WTC11 (cell line): ENCODE data around the gene SMIM12. TPM values are rescaled to one million over a fixed set of nuclear protein-coding genes. Genes with fewer than 3 reads are reported as not detected.

Experiments used
- CREB1 ChIP-seq: sonication (generic); formaldehyde crosslinking; IDR thresholded peaks from 2 replicates; pipeline ENCODE4 v1.8.0; 2023; ENCODE audit warnings: mild to moderate bottlenecking, missing genetic modification reagents
- IRF2 ChIP-seq: sonication (generic); formaldehyde crosslinking; IDR thresholded peaks from 2 replicates; pipeline ENCODE4 v1.8.0; 2022; ENCODE audit warnings: low read depth, missing genetic modification reagents, borderline replicate concordance
- JUN ChIP-seq: sonication (generic); formaldehyde crosslinking; IDR thresholded peaks from 2 replicates; pipeline ENCODE4 v1.8.0; 2023; ENCODE audit warnings: mild to moderate bottlenecking, missing genetic modification reagents
- MXD4 ChIP-seq: fragments of 250-450 bp; sonication (Bioruptor Pico); IDR thresholded peaks from 2 replicates; pipeline ENCODE4 v1.8.0; 2021; ENCODE audit warnings: mild to moderate bottlenecking, moderate library complexity, borderline replicate concordance
- NFATC4 ChIP-seq: fragments of 250-450 bp; sonication (Bioruptor Pico); IDR thresholded peaks from 2 replicates; pipeline ENCODE4 v1.9.0; 2021; ENCODE audit warnings: mild to moderate bottlenecking
- NR1H2 ChIP-seq: sonication (generic); formaldehyde crosslinking; IDR thresholded peaks from 2 replicates; pipeline ENCODE4 v1.9.0; 2021; ENCODE audit warnings: mild to moderate bottlenecking, moderate library complexity, missing genetic modification reagents
- OVOL2 ChIP-seq: fragments of 250-450 bp; sonication (Bioruptor Pico); IDR thresholded peaks from 2 replicates; pipeline ENCODE4 v1.9.0; 2021; ENCODE audit warnings: mild to moderate bottlenecking, borderline replicate concordance
- RELA ChIP-seq: sonication (generic); formaldehyde crosslinking; IDR thresholded peaks from 2 replicates; pipeline ENCODE4 v1.8.1; 2022; ENCODE audit warnings: missing genetic modification reagents, mild to moderate bottlenecking, borderline replicate concordance
- SP1 ChIP-seq: sonication (generic); formaldehyde crosslinking; conservative IDR thresholded peaks from 2 replicates; pipeline ENCODE4 v1.8.1; 2022; ENCODE audit warnings: missing genetic modification reagents
- TCF7 ChIP-seq: sonication (generic); formaldehyde crosslinking; IDR thresholded peaks from 2 replicates; pipeline ENCODE4 v1.8.0; 2022; ENCODE audit warnings: mild to moderate bottlenecking, low read depth, missing genetic modification reagents, moderate library complexity
- TEAD1 ChIP-seq: sonication (generic); formaldehyde crosslinking; IDR thresholded peaks from 2 replicates; pipeline ENCODE4 v1.8.0; 2022; ENCODE audit warnings: mild to moderate bottlenecking, missing genetic modification reagents
- TEAD4 ChIP-seq: sonication (generic); formaldehyde crosslinking; IDR thresholded peaks from 2 replicates; pipeline ENCODE4 v1.8.0; 2022; ENCODE audit warnings: mild to moderate bottlenecking, missing genetic modification reagents
- ZNF138 ChIP-seq: sonication (generic); formaldehyde crosslinking; conservative IDR thresholded peaks from 2 replicates; pipeline ENCODE4 v1.8.1; 2022; ENCODE audit warnings: mild to moderate bottlenecking, moderate library complexity, missing genetic modification reagents
- ZNF263 ChIP-seq: sonication (generic); formaldehyde crosslinking; IDR thresholded peaks from 2 replicates; pipeline ENCODE4 v1.8.1; 2022; ENCODE audit warnings: low read depth, mild to moderate bottlenecking, moderate library complexity, missing genetic modification reagents
- ZNF671 ChIP-seq: fragments of 250-450 bp; sonication (Bioruptor Pico); IDR thresholded peaks from 2 replicates; pipeline ENCODE4 v1.8.0; 2021; ENCODE audit warnings: mild to moderate bottlenecking
- total RNA-seq: library from RNA; stranded (reverse); gene quantifications from 3 replicates; pipeline ENCODE4 v1.2.3, GENCODE V29; 2021
- TF ChIP-seq, protein P1 (sequence below): fragments of 250-450 bp; sonication (Bioruptor Pico); IDR thresholded peaks from 2 replicates; pipeline ENCODE4 v1.9.0; 2021; ENCODE audit warnings: mild to moderate bottlenecking
- TF ChIP-seq, protein P2 (sequence below): fragments of 200-600 bp; IDR thresholded peaks from 2 replicates; pipeline ENCODE4 v1.8.0; 2022; ENCODE audit warnings: antibody characterized with exemption
- TF ChIP-seq, protein P3 (sequence below): sonication (generic); formaldehyde crosslinking; IDR thresholded peaks from 2 replicates; pipeline ENCODE4 v1.8.0; 2022; ENCODE audit warnings: mild to moderate bottlenecking, missing genetic modification reagents
- TF ChIP-seq, protein P4 (sequence below): fragments of 250-450 bp; sonication (Bioruptor Pico); conservative IDR thresholded peaks from 2 replicates; pipeline ENCODE4 v1.9.0; 2021; ENCODE audit warnings: mild to moderate bottlenecking
- TF ChIP-seq, protein P5 (sequence below): fragments of 250-450 bp; sonication (Bioruptor Pico); IDR thresholded peaks from 2 replicates; pipeline ENCODE4 v1.9.0; 2021; ENCODE audit warnings: moderate library complexity, mild to moderate bottlenecking, inconsistent platforms, borderline replicate concordance
- TF ChIP-seq, protein P6 (sequence below): sonication (generic); formaldehyde crosslinking; IDR thresholded peaks from 2 replicates; pipeline ENCODE4 v1.8.1; 2022; ENCODE audit warnings: low read depth, mild to moderate bottlenecking, moderate library complexity, missing genetic modification reagents, borderline replicate concordance
- TF ChIP-seq, protein P7 (sequence below): sonication (generic); formaldehyde crosslinking; IDR thresholded peaks from 2 replicates; pipeline ENCODE4 v1.8.0; 2022; ENCODE audit warnings: mild to moderate bottlenecking, missing genetic modification reagents
- TF ChIP-seq, protein P8 (sequence below): sonication (generic); formaldehyde crosslinking; IDR thresholded peaks from 2 replicates; pipeline ENCODE4 v1.8.1; 2023; ENCODE audit warnings: mild to moderate bottlenecking, moderate library complexity, missing genetic modification reagents
- TF ChIP-seq, protein P9 (sequence below): fragments of 250-450 bp; sonication (Bioruptor Pico); IDR thresholded peaks from 2 replicates; pipeline ENCODE4 v1.9.0; 2021; ENCODE audit warnings: mild to moderate bottlenecking, borderline replicate concordance

Gene SMIM12
- total RNA-seq, 1 experiment from 2014 or later, result 34.6 TPM

DNA sequence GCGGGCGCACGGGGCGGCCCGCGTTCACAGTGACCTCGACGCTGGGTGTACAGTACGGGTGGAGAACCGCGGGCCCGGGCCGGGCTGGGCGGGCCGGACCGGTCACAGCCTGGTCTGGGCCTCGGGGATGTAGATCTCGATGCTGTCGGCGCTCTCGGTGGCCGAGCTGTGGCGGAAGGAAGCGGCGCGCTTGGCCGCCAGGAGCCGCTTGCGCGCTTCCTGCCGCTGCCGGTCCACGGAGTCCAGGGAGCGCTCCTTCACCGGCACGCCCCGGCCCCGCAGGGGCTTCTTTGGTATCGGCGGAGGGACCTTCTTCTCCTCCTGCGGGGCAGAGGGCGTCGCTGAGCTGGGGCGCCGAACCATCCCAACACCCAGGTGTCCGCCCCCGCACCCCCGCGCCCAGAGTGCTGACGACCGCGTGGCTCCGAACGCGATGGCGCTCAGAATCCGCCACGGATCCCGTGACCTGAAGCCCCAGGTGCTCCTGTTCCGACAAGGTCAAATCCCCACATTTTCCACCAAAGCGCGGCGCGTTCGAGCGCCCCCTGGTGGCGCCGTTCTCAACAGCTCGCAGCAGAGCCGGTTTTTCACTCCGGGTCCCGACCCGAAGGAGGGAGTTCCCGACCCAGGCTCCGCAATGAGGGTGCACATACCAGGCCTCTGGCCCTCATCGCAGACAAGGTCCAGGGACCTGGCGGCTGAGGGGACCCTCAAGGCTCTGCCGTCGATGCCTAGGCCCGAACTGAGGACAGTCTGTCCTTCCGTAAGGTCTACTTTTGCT is 6.6 kb upstream of the SMIM12 start (continued):
- TF ChIP-seq, protein P1, sequence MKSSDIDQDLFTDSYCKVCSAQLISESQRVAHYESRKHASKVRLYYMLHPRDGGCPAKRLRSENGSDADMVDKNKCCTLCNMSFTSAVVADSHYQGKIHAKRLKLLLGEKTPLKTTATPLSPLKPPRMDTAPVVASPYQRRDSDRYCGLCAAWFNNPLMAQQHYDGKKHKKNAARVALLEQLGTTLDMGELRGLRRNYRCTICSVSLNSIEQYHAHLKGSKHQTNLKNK, result no peak
- TF ChIP-seq NR1H2 (no peak), TCF7 (CRISPR knock-in tag) (no peak), SP1 (CRISPR knock-in tag) (peak; percentile 17; the same call in 1 of the 2 replicates), TEAD4 (CRISPR knock-in tag) (no peak), TEAD1 (CRISPR knock-in tag) (0 out of 2 replicates have a peak, but pooled peaks have one; percentile 28), RELA (CRISPR knock-in tag) (no peak), OVOL2 (CRISPR knock-in tag) (no peak), NFATC4 (CRISPR knock-in tag) (no peak), ZNF263 (CRISPR knock-in tag) (no peak), ZNF671 (CRISPR knock-in tag) (no peak), IRF2 (no peak), MXD4 (no peak), JUN (CRISPR knock-in tag) (no peak), CREB1 (CRISPR knock-in tag) (peak; percentile 46; the same call in 1 of the 2 replicates), ZNF138 (CRISPR knock-in tag) (no peak)
- TF ChIP-seq, protein P2, sequence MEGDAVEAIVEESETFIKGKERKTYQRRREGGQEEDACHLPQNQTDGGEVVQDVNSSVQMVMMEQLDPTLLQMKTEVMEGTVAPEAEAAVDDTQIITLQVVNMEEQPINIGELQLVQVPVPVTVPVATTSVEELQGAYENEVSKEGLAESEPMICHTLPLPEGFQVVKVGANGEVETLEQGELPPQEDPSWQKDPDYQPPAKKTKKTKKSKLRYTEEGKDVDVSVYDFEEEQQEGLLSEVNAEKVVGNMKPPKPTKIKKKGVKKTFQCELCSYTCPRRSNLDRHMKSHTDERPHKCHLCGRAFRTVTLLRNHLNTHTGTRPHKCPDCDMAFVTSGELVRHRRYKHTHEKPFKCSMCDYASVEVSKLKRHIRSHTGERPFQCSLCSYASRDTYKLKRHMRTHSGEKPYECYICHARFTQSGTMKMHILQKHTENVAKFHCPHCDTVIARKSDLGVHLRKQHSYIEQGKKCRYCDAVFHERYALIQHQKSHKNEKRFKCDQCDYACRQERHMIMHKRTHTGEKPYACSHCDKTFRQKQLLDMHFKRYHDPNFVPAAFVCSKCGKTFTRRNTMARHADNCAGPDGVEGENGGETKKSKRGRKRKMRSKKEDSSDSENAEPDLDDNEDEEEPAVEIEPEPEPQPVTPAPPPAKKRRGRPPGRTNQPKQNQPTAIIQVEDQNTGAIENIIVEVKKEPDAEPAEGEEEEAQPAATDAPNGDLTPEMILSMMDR, result peak; percentile 99
- TF ChIP-seq, protein P3, sequence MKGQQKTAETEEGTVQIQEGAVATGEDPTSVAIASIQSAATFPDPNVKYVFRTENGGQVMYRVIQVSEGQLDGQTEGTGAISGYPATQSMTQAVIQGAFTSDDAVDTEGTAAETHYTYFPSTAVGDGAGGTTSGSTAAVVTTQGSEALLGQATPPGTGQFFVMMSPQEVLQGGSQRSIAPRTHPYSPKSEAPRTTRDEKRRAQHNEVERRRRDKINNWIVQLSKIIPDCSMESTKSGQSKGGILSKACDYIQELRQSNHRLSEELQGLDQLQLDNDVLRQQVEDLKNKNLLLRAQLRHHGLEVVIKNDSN (CRISPR knock-in tag), result peak; percentile 73; the same call in 1 of the 2 replicates
- TF ChIP-seq, protein P4, sequence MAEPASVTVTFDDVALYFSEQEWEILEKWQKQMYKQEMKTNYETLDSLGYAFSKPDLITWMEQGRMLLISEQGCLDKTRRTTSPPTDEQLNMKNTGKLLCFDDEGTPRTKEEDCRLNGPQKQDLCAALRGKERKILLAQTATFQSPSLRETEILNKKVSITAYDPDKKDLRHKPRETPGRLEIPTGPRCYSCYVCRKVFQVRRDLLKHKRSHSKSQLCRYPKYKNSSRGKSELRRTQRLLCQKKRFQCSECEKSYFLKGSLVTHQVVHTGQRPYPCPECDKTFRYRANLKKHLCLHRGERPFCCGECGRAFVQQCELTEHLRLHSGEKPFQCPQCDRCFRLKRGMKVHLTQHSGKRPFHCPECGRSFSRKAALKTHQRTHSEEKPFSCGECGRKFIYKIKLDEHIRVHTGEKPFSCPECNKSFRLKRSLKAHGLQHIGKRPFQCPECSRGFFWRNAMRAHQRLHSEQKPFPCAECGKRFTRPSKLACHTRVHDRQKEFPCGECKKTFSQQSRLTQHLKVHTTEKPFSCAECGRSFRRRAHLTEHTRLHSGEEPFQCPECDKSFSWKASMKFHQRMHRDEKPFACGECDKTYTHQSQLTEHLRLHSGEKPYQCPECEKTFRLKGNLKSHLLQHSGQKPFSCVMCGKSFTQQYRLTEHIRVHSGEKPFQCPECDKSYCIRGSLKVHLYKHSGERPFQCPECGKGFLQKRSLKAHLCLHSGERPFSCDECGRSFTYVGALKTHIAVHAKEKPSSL (CRISPR knock-in tag), result no peak
- TF ChIP-seq, protein P5, sequence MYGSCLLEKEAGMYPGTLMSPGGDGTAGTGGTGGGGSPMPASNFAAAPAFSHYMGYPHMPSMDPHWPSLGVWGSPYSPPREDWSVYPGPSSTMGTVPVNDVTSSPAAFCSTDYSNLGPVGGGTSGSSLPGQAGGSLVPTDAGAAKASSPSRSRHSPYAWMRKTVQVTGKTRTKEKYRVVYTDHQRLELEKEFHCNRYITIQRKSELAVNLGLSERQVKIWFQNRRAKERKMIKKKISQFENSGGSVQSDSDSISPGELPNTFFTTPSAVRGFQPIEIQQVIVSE (CRISPR knock-in tag), result no peak
- TF ChIP-seq, protein P6, sequence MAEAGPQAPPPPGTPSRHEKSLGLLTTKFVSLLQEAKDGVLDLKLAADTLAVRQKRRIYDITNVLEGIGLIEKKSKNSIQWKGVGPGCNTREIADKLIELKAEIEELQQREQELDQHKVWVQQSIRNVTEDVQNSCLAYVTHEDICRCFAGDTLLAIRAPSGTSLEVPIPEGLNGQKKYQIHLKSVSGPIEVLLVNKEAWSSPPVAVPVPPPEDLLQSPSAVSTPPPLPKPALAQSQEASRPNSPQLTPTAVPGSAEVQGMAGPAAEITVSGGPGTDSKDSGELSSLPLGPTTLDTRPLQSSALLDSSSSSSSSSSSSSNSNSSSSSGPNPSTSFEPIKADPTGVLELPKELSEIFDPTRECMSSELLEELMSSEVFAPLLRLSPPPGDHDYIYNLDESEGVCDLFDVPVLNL, result no peak
- TF ChIP-seq, protein P7, sequence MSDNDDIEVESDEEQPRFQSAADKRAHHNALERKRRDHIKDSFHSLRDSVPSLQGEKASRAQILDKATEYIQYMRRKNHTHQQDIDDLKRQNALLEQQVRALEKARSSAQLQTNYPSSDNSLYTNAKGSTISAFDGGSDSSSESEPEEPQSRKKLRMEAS (CRISPR knock-in tag), result peak; percentile 78
- TF ChIP-seq, protein P8, sequence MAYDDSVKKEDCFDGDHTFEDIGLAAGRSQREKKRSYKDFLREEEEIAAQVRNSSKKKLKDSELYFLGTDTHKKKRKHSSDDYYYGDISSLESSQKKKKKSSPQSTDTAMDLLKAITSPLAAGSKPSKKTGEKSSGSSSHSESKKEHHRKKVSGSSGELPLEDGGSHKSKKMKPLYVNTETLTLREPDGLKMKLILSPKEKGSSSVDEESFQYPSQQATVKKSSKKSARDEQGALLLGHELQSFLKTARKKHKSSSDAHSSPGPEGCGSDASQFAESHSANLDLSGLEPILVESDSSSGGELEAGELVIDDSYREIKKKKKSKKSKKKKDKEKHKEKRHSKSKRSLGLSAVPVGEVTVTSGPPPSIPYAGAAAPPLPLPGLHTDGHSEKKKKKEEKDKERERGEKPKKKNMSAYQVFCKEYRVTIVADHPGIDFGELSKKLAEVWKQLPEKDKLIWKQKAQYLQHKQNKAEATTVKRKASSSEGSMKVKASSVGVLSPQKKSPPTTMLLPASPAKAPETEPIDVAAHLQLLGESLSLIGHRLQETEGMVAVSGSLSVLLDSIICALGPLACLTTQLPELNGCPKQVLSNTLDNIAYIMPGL, result peak; percentile 92
- TF ChIP-seq, protein P9, sequence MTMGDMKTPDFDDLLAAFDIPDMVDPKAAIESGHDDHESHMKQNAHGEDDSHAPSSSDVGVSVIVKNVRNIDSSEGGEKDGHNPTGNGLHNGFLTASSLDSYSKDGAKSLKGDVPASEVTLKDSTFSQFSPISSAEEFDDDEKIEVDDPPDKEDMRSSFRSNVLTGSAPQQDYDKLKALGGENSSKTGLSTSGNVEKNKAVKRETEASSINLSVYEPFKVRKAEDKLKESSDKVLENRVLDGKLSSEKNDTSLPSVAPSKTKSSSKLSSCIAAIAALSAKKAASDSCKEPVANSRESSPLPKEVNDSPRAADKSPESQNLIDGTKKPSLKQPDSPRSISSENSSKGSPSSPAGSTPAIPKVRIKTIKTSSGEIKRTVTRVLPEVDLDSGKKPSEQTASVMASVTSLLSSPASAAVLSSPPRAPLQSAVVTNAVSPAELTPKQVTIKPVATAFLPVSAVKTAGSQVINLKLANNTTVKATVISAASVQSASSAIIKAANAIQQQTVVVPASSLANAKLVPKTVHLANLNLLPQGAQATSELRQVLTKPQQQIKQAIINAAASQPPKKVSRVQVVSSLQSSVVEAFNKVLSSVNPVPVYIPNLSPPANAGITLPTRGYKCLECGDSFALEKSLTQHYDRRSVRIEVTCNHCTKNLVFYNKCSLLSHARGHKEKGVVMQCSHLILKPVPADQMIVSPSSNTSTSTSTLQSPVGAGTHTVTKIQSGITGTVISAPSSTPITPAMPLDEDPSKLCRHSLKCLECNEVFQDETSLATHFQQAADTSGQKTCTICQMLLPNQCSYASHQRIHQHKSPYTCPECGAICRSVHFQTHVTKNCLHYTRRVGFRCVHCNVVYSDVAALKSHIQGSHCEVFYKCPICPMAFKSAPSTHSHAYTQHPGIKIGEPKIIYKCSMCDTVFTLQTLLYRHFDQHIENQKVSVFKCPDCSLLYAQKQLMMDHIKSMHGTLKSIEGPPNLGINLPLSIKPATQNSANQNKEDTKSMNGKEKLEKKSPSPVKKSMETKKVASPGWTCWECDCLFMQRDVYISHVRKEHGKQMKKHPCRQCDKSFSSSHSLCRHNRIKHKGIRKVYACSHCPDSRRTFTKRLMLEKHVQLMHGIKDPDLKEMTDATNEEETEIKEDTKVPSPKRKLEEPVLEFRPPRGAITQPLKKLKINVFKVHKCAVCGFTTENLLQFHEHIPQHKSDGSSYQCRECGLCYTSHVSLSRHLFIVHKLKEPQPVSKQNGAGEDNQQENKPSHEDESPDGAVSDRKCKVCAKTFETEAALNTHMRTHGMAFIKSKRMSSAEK (CRISPR knock-in tag), result no peak
